ENCODE data around the gene AGAP1.

Gene AGAP1

GRCh38 chr2:235857598-235857997 is 363.8 kb downstream of the AGAP1 start:
- no peak for ATAC-seq

- ATAC-seq: no peak
Observed at GRCh38 chr2:235858881-235859280, 365.0 kb downstream of the AGAP1 start.

- no peak for ATAC-seq
Observed at GRCh38 chr2:235859651-235860050, 365.8 kb downstream of the AGAP1 start.

GRCh38 chr2:235860111-235860510 is 366.3 kb downstream of the AGAP1 start:
- ATAC-seq: no peak

- no peak for ATAC-seq
Observed at GRCh38 chr2:235860871-235861270, 367.0 kb downstream of the AGAP1 start.

GRCh38 chr2:235861383-235861782 is 367.5 kb downstream of the AGAP1 start:
- ATAC-seq: no peak

GRCh38 chr2:235863414-235863813 is 369.6 kb downstream of the AGAP1 start:
- ATAC-seq: no peak

- ATAC-seq: no peak
Observed at GRCh38 chr2:235864302-235864701, 370.5 kb downstream of the AGAP1 start.

GRCh38 chr2:235864733-235865515 is 371.1 kb downstream of the AGAP1 start:
- no peak for ATAC-seq

- no peak for ATAC-seq
Observed at GRCh38 chr2:235866373-235866772, 372.5 kb downstream of the AGAP1 start.

- no peak for ATAC-seq
Observed at GRCh38 chr2:235868224-235868623, 374.4 kb downstream of the AGAP1 start.

GRCh38 chr2:235868645-235869044 is 374.8 kb downstream of the AGAP1 start:
- ATAC-seq: no peak

GRCh38 chr2:235870515-235870914 is 376.7 kb downstream of the AGAP1 start:
- no peak for ATAC-seq

GRCh38 chr2:235876099-235876679 is 382.3 kb downstream of the AGAP1 start:
- ATAC-seq: no peak

GRCh38 chr2:235877275-235877802 is 383.5 kb downstream of the AGAP1 start:
- ATAC-seq: no peak

GRCh38 chr2:235879116-235879515 is 385.3 kb downstream of the AGAP1 start:
- ATAC-seq: no peak

- ATAC-seq: no peak
Observed at GRCh38 chr2:235883675-235884074, 389.8 kb downstream of the AGAP1 start.

- no peak for ATAC-seq
Observed at GRCh38 chr2:235889302-235889630, 395.4 kb downstream of the AGAP1 start.

GRCh38 chr2:235893129-235893698 is 399.4 kb downstream of the AGAP1 start:
- no peak for ATAC-seq

GRCh38 chr2:235894839-235895238 is 401.0 kb downstream of the AGAP1 start:
- ATAC-seq: no peak

GRCh38 chr2:235896061-235896460 is 402.2 kb downstream of the AGAP1 start:
- no peak for ATAC-seq

- no peak for ATAC-seq
Observed at GRCh38 chr2:235897992-235898391, 404.1 kb downstream of the AGAP1 start.

- no peak for ATAC-seq
Observed at GRCh38 chr2:235898766-235899165, 404.9 kb downstream of the AGAP1 start.

- no peak for ATAC-seq
Observed at GRCh38 chr2:235900631-235901030, 406.8 kb downstream of the AGAP1 start.

All from activated CD4-positive, CD25-positive, alpha-beta regulatory T cell treated with anti-CD3 and anti-CD28 coated beads, Interleukin-2, amount 50 U/mL, for 24 hours (primary cell).